ENCODE measurements around the gene CCR5AS.

Gene CCR5AS

DNA sequence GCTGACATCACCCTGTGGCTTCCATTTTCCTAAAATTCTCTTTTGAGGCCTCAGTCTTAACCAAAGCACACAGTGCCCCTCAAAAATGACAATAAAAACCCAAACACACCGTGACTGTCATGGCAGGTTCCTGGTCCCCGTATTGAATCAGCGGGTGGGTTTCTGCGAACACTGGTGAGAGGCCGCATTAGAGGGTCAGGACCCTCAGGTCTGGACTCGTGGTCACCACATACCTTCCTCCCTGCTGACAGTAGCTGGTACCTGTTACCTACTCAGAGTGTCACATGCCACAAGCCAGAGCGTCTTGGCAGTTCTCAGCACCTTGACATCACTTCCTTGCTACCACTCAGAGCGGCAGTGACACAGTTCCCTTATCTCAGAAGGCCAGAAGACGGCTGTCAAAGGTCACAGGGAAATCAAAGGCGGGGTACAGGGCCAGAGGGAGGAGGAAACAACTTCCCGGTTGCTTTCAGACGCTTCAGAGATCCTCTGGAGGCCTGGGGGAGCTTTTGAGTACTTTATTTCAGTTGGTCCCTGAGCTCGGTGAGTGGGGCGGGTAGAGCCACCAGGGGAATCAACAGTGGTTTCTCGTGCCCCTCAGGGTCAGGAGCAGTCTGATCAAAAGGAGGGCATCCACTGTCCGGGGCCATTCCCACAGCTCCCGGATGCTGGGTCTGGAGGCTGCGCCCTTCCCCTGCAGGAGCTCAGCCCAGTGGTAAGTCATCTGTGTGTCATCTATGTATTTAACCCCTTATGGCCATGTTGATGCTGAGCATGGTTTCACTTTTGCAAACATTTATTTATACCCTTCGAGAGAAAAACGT is at the start of gene CCR5AS, which contains the start of gene CCRL2:
Gene CCR5AS, minus strand, starts transcription at position 279 of the 824 bp plus-strand sequence.
Gene CCRL2, plus strand, starts transcription at position 472 of the 824 bp plus-strand sequence. CDS start 821 bp downstream, outside the sequence.
- no peak for TF ChIP-seq ZNF274 (IDR thresholded peaks at IDR 0.05; ENCODE audit: low read depth, low read length)
- H3K4me3 ChIP-seq (ENCODE audit: low read length), result peak within 1 kb of the TSS; percentile 41; the same call in 1 of the 2 replicates

DNA sequence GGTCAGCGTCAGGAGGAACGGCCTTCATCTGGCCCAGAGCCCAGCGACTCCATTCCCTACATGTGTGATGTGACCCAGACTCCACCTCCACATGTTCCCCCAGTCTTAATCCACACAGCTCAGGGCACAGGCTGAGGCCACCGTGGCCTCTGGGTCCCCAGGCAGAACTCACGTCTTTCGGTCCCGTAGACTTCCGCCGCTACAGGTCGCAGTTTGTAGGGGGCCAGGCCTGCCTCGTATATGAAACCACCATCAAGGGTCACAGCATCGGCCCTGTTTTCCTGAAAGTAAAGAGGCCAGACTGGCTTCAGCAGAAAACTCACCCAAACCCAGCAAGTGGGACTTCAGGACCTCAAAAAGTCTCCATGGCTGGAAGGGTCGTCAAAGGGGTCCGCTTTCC is 49.3 kb upstream of the CCR5AS start:
- TF ChIP-seq ZNF274 (IDR thresholded peaks at IDR 0.05; ENCODE audit: low read depth, low read length), result no peak
- no peak overlapping the region for H3K4me3 ChIP-seq (ENCODE audit: low read length)

DNA sequence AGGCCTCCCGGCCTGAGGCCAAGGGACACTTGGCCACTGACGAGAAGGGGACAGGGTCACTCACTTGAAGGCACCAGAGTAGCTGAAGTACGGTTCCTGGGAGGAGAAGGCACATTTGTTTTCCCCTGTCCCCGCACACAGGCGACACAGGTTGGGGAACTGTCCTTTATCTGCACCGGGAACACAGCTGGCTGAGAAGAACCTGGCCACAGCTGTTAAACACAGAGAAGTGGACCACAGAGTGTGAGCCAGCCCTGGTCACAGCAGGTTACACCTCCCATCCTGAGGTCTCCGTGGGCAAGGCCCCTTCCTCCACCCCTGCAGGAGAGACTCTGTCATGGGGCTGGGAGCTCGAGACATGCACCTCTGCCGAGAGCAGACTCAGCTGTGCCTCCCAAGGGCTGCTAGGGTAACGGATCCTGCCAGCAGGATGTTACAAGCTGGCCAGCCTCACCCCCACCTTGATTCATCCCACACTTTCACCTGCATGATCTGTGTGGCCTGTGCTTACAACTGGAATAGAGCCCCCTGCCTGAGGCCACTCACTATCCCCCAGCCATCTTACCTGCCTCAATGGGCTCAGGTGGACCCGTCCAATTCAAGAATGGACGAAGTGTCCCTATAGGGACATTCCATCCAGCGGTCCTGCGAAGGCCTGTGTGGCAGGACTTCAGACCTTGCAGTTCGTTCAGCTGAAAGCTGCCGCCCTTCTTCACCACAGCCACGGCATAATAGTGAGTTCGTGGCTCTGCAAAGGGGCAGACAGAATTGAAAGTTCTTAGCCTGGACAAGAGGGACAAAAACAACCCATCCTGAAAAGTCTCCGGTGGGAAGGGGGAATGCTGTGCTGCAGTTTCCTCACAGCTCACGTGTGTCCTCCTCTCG is 48.6 kb upstream of the CCR5AS start:
- no peak for TF ChIP-seq ZNF274 (IDR thresholded peaks at IDR 0.05; ENCODE audit: low read depth, low read length)
- H3K4me3 ChIP-seq (ENCODE audit: low read length), result no peak overlapping the region

DNA sequence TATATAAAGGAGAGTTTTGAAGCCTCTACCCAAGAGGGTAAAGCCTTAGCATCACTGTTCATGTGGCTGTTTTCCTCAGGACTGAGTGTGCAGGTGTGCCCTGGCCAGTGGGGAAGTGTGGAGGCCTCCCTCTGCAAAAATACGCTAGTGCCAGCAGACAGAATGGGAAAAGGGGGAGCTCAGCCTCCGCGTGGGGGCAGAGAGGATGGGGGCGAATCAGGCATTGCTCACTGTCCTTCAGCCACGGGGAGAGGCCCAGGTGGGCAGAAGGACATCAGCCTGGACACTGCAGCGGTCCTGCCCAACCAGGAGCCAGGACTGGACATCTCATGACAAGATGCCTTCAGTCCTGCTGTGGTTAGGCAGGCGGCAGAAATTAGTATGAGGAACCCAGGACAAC is 47.7 kb upstream of the CCR5AS start:
- H3K4me3 ChIP-seq (ENCODE audit: low read length), result no peak overlapping the region
- TF ChIP-seq ZNF274 (IDR thresholded peaks at IDR 0.05; ENCODE audit: low read depth, low read length), result no peak

DNA sequence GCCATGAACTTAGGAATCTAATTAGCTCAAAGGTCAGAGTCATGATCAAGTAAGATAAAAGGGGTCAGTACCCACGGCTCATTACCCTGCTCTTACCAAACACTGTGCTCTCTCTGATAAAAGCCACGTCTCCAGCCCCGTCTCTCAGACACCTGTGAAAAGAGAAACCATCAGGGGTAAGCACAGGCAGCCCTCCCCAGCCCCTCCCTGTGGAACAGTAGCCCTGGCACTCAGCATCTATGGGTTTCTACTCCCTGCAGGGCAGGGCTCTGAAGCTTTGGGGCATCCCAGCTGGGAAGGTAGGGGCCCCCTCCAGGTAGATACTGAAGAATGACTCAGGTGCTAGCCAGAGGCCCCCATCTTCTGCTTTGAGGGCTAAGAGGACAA is 47.3 kb upstream of the CCR5AS start:
- no peak for TF ChIP-seq ZNF274 (IDR thresholded peaks at IDR 0.05; ENCODE audit: low read depth, low read length)
- H3K4me3 ChIP-seq (ENCODE audit: low read length), result no peak overlapping the region

GRCh38 chr3:46453526-46454208 is 46.8 kb upstream of the CCR5AS start:
- H3K4me3 ChIP-seq (ENCODE audit: low read length), result no peak overlapping the region
- TF ChIP-seq ZNF274 (IDR thresholded peaks at IDR 0.05; ENCODE audit: low read depth, low read length), result no peak

GRCh38 chr3:46449755-46450552 is 43.1 kb upstream of the CCR5AS start:
- no peak for TF ChIP-seq ZNF274 (IDR thresholded peaks at IDR 0.05; ENCODE audit: low read depth, low read length)
- H3K4me3 ChIP-seq (ENCODE audit: low read length), result no peak overlapping the region

DNA sequence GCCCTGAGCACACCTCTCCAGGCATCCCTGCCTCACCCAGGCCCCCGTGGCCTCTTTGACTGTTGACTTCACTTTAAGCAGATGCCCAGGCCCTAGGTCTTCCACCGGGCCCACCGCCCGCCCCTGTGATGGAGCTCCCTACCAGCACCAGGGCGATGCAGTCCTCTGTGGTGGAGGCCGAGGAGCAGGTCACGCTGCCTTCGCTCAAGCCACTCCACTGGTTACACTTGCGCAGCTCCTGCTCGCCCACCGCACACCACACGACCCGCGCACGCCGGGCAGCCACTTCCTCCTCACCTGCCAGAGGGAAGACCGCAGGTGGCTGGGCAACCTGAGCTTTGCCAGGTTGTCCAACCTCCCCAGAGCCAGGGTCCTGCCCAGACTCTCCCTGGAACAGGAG is 41.9 kb upstream of the CCR5AS start:
- no peak for TF ChIP-seq ZNF274 (IDR thresholded peaks at IDR 0.05; ENCODE audit: low read depth, low read length)

DNA sequence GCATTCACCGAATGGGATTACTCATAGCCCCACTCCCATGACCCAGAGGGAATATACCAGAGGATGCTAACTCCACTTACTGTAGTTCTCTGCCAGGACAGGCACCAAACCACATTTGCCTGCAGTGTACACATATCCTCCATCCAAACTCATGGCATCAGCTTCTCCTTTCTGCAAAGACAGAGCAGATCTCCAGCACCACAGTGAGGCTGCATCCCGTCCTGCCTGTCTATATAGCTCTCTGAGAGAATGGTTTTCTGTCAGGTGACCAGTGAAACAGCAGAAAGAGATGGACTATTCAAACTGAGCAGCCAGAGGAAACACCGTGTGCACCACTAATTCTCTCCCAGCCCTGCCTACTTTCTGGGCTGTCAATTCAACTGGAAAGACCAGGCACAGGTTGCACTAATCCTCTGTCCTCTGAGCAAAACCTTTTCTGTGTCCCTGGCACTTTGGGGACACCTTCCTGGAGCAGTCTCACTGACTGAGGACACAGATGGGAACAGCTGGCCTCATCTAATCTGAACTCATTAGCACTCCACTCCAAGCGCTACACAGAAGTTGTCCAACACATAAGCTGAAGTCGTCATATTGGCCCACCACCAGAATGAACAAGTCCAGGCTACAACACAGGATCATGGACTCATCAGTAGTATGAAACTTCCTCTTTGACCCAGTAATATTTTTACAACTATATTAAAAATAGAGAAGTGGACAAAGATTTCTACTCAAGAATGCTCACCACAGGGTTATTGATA is 40.5 kb upstream of the CCR5AS start:
- H3K4me3 ChIP-seq (ENCODE audit: low read length), result no peak overlapping the region
- no peak for TF ChIP-seq ZNF274 (IDR thresholded peaks at IDR 0.05; ENCODE audit: low read depth, low read length)

More for the DNA sequence above, 41.9 kb upstream of the CCR5AS start:
- H3K4me3 ChIP-seq (ENCODE audit: low read length), result no peak overlapping the region

GRCh38 chr3:46442576-46443530 is 36.0 kb upstream of the CCR5AS start:
- TF ChIP-seq ZNF274 (IDR thresholded peaks at IDR 0.05; ENCODE audit: low read depth, low read length), result no peak

GRCh38 chr3:46440531-46441294 is 33.8 kb upstream of the CCR5AS start:
- H3K4me3 ChIP-seq (ENCODE audit: low read length), result no peak overlapping the region
- no peak for TF ChIP-seq ZNF274 (IDR thresholded peaks at IDR 0.05; ENCODE audit: low read depth, low read length)

More at GRCh38 chr3:46442576-46443530, 36.0 kb upstream of the CCR5AS start:
- H3K4me3 ChIP-seq (ENCODE audit: low read length), result no peak overlapping the region
